Measurements from ENCODE around the gene PTP4A2.
"Not testable (repeated sequence)": the region's sequence is repeated elsewhere in the genome, so short reads cannot be mapped to it uniquely, and the experiment has no call there.

PTP4A2 gene

DNA sequence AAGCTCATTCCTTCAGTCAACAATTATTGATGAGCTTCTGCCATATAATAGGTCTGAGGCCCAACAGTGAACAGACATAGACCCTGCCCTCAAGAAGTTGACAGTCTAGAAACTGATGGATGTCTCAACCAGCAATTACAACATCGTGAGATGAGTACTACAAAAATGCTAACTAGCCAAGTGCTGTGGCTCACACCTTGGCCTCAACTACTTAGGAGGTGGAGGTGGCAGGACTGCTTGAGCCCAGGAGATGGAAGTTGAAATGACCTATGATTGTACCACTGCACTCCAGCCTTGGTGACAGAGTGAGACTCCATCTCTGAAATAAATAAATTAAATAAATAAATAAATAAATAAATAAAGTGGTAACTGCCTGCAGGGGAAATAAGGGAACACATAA is 11.7 kb upstream of the PTP4A2 start:
- DNase-seq: no peak

DNA sequence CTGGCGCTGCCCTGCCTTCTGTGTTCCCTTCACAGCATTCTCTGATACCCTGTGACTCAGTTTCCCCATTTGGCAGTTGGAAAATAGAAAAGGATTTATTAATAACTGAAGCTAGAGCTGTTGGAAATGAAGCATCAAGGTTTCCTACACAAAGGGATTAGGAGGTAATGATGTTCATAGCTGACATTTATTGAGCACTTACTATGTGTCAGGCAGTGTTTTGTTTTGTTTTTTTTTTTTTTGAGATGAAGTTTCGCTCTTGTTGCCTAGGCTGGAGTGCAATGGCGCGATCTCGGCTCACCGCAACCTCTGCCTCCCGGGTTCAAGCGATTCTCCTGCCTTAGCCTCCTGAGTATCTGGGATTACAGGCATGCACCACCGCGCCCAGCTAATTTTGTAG is 7.5 kb upstream of the PTP4A2 start:
- DNase-seq: not testable (repeated sequence)

- DNase-seq: no peak
These were observed 6.3 kb upstream of the PTP4A2 start for GRCh38 chr1:31944205-31945089.

DNA sequence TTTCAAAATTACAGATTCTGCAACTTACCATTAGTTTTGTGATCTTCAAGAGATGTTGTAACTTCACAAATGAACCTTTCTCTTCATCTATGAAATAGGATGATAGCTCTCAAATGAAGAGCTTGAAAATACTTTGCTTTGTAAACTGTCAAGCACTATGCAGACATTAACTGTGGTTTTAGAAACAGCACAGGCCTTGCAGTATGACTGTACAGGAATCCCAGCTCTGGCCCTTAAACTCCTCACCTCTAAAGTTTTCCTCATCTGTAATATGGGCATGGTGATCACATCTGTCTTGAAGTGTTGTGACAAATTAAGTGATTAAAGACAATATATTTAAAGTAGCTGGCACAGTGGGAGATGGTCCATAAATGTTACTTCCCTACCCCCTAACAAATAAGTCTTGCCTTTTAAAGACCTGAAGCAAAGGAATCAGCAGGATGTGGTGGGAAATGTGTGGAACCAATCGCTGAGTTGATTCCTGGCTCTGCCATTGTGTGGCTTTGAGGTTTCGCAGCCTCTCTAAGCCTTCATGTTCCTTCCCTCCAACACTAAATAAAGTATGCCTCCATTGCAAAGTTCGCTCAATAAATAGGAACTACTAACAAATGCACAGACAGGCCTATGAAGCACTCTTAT is 5.5 kb upstream of the PTP4A2 start:
- DNase-seq: no peak

DNA sequence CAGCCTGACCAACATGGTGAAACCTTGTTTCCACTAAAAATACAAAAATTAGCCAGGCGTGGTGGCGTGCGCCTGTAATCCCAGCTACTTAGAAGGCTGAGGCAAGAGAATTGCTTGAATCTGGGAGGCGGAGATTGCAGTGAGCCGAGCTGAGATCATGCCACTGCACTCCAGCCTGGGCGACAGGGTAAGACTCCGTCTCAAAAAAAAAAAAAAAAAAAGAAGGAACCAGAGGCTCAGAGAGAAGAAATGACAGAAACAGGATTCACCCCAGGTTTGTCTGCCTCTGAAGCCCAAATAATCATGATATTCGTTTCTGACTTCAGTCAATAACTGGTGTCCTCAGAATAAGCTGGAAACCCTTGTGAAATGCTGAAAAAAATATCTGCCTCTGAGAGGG is 3.9 kb upstream of the PTP4A2 start:
- DNase-seq: not testable (repeated sequence)

- DNase-seq: no peak
These were observed 1.5 kb upstream of the PTP4A2 start for GRCh38 chr1:31939484-31940329.

GRCh38 chr1:31937300-31938183 is 626 bp downstream of the PTP4A2 start:
- DNase-seq: no peak

- no peak for DNase-seq
These were observed 1.2 kb downstream of the PTP4A2 start for GRCh38 chr1:31936981-31937299.

DNA sequence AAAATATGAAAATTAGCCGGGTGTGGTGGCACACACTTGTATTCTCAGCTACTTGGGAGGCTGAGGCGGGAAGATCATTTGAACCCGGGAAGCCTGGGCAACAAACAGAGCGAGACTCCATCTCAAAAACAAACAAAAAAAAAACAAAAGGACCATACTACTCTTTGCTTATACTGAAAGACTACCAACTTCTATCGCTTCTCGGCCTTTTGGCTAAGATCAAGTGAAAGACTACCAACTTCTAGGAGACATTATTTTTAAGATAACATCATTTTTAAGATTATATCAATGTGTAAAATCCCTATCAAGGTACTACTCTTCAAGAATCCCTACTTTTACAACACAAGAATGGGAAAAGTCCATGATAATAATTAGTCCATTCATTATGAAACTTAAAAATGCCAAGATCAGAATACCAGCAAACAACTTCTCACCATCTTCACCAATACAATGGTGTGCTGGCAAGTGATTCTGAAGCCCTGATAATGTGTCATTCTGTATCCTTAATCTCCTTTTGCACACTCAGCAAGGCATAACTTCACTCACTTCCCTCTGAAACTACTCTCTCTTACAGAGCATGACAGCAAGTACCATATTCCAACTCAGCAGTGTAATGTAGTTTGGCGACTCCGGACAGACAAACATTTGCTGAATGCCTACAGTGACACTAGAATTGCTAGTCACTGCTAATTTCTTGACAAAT is 1.7 kb downstream of the PTP4A2 start:
- no peak for DNase-seq

- no peak for DNase-seq
These were observed 3.2 kb downstream of the PTP4A2 start for GRCh38 chr1:31934706-31935629.

DNA sequence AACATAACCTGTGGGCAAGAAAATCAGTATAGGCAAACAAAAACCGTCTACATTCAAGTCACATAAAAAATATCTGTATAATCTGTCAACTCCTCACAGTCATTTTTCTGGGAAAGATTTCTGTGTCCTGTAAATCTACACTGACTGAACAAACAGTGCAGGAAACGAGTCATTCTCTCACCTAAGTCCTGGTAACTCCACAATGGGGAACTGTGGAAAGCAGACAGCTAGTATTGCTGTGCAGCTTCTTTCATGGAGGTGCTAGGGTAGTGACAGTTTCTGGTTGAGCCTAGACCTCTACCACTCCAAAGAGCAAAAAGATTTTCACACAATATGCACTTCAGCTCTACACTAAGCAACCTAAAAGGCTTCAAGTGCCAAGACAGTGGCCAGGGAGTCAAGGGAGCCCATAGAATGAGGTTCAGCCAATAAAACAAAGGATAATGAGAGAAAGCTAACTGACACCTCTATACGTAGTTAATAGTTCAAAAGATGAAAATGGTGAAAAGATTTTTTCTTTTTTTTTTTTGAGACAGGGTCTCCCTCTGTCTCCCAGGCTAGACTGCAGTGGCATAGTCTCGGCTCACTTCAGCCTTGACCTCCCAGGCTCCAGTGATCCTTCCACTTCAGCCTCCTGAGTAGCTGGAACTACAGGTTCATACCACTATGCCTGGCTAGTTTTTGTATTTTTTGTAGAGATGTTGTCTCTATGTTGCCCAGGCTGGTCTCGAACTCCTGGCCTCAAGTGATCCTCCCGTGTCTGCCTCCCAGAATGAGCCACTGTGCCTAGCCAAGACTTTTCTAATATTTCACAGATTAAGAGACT is 5.5 kb downstream of the PTP4A2 start:
- DNase-seq: no peak

DNA sequence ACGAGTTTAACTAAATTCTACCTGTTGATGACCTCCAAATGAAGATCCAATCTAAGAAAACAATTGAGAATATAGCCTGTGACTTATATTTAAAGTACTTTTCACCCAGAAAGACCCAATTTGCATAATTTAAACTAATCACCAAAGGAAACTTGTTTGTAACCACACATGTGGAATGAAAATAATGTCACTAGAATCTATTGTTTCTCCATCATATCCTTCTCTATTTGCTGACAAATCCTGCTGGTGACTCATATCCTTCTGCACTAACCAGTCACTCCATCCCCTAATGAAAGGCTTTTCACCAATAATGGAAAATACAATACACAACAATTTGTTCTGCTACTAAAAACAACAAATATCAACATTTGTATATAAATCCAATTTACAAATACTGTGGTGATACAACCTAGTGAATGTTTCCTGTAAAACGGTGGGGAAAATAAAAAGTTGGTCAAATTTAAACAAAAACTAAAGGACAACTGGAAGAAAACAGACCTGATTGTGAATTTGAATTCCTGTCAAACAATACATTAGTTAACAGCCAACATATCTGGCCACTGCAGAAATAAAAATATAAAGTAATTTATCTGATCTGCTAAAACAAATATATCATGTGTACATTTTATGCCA is 6.5 kb downstream of the PTP4A2 start:
- DNase-seq: no peak

GRCh38 chr1:31930836-31931592 is 7.2 kb downstream of the PTP4A2 start:
- DNase-seq: no peak

GRCh38 chr1:31927661-31927980 is 10.5 kb downstream of the PTP4A2 start:
- no peak for DNase-seq

DNA sequence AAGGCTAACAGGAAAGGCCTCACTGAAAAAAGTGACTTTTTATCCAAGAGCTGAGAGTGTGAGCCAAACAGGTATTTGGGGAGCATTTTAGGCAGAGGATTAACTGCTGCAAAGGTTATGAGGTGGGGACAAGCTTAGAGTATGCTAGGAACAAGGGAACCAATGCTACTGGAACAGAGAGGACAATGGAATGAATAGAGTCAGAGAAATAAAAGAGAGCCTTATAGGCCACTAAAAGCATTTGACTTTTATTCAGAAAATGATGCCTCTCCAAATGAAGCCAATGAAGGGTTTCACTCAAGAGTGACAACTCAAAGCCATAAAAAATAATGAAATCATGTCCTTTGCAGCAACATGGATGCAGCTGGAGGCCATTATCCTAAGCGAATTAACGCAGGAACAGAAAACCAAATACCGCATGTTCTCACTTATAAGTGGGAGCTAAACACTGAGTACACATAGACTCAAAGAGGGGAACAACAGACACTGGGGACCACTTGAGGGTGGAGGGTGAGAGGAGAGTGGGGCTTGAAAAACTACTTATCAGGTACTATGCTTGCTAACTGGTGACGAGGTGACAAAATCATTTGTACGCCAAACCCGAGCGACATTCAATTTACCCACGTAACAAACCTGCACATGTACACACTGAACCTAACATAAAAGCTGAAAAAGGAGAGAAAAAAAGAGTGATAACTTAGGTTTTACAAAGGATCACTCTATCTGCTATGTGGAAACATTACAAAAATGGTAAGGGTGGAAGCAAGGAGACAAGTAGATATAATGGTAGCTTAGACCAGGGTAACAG is 11.1 kb downstream of the PTP4A2 start:
- DNase-seq: peak; percentile 77

DNA sequence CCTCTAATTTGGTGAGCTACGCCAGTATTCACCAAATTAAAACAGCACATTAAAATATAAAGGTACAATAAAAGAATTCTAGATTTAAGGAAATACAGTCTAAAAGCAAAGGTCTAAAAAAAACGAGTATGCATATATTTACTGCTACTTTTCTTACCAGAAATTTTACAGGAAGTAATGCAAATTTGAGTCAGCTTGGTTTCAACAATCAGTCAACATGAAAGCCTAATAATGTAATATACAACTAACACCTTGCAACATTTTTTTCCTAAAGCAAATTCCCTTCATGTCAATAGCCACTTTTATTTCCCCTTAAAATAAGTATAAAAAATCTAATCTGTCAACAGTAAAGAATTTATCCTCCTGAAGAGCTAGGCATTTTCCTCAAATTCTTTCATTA is 11.9 kb downstream of the PTP4A2 start:
- DNase-seq: no peak

- DNase-seq: not testable (repeated sequence)
These were observed 12.3 kb downstream of the PTP4A2 start for GRCh38 chr1:31925824-31926223.

- no peak for DNase-seq
These were observed 13.3 kb downstream of the PTP4A2 start for GRCh38 chr1:31924839-31925238.
